Lower lobe of right lung (tissue), 2 donors: Measurements from ENCODE around the gene COX11. TPM values are rescaled to one million over a fixed set of nuclear protein-coding genes. Genes with fewer than 3 reads are reported as not detected.

Source experiments
- ATAC-seq, 2 donors: fragments of 200-7000 bp; cut with Tn5 transposase; one replicate each; pipeline ENCODE4 v1.9.1; 2020 to 2022; ENCODE audit warnings: mild to moderate bottlenecking in 2 of 2, moderate library complexity in 2 of 2
- DNase-seq: peaks from one replicate; pipeline ENCODE4 v3.0.0-alpha.2; 2020
- H3K27ac ChIP-seq: fragments of 200-600 bp; one replicate; pipeline ENCODE4 v1.8.0; 2022
- H3K27me3 ChIP-seq: fragments of 200-600 bp; one replicate; pipeline ENCODE4 v1.8.0; 2022; ENCODE audit warnings: low read depth
- H3K36me3 ChIP-seq: fragments of 200-600 bp; one replicate; pipeline ENCODE4 v1.8.0; 2022; ENCODE audit warnings: mild to moderate bottlenecking
- H3K4me1 ChIP-seq: fragments of 200-600 bp; one replicate; pipeline ENCODE4 v1.8.0; 2022
- H3K4me3 ChIP-seq: fragments of 200-600 bp; one replicate; pipeline ENCODE4 v1.8.0; 2022; ENCODE audit warnings: mild to moderate bottlenecking
- H3K9me3 ChIP-seq: fragments of 200-600 bp; one replicate; pipeline ENCODE4 v1.8.0; 2022
- CTCF ChIP-seq: fragments of 200-600 bp; IDR thresholded peaks from one replicate; pipeline ENCODE4 v1.8.0; 2022; ENCODE audit warnings: antibody characterized with exemption, mild to moderate bottlenecking
- intact Hi-C: fragments of 100-400 bp; cut with DNase I; formaldehyde crosslinking; loops from one replicate; pipeline ENCODE4 v1.11.0; 2022
- total RNA-seq: library from RNA; stranded (reverse); fragmentation: NEBNext Ultra II Directional; extraction: Animal tissue kit (Norgen Biotek cat#: 25700); gene quantifications from one replicate; pipeline ENCODE4 v1.2.1, GENCODE V29; 2021
- donor health status: DM: no; HTN: yes; CAD: no; lungs with severe emphysema.

COX11 gene
- total RNA-seq, 1 donor from 2014 or later = 41.9 TPM

- Histone ChIP-seq H3K36me3 (peaks cover 24% of the 10 kb centered on the region), H3K9me3 (no peaks in the 10 kb centered on the region), H3K27me3 (no peaks in the 10 kb centered on the region), H3K4me1 (peaks cover 22% of the 10 kb centered on the region), H3K4me3 (peak overlapping the region; percentile 84), H3K27ac (peak overlapping the region; percentile 85)
- DNase-seq = no peak
- peak; percentile 38 for TF ChIP-seq CTCF
- intact Hi-C loops = no loop called here
- ATAC-seq = peak; percentile 43 to 47
Measured at GRCh38 chr17:54967621-54968261, 713 bp downstream of the COX11 start.

GRCh38 chr17:54956791-54957190 lies 11.7 kb downstream of the COX11 start:
- DNase-seq (no peak), ATAC-seq (no peak)
- Histone ChIP-seq H3K27me3 (no peaks in the 10 kb centered on the region), H3K4me3 (no peak overlapping the region), H3K27ac (no peak overlapping the region), H3K36me3 (peaks cover 63% of the 10 kb centered on the region), H3K4me1 (no peaks in the 10 kb centered on the region), H3K9me3 (no peaks in the 10 kb centered on the region)
- intact Hi-C loops = no loop called here
- TF ChIP-seq CTCF = no peak

- no peak for TF ChIP-seq CTCF
- Histone ChIP-seq H3K36me3 (peaks cover 40% of the 10 kb centered on the region), H3K9me3 (no peaks in the 10 kb centered on the region), H3K27me3 (no peaks in the 10 kb centered on the region), H3K4me1 (no peaks in the 10 kb centered on the region), H3K4me3 (no peak overlapping the region), H3K27ac (no peak overlapping the region)
- intact Hi-C loops = no loop called here
- DNase-seq (no peak), ATAC-seq (no peak)
Measured at GRCh38 chr17:54951286-54951685, 17.2 kb downstream of the COX11 start.

GRCh38 chr17:54950116-54950515 lies 18.3 kb downstream of the COX11 start:
- Histone ChIP-seq H3K27me3 (no peaks in the 10 kb centered on the region), H3K27ac (no peak overlapping the region), H3K36me3 (peaks cover 40% of the 10 kb centered on the region), H3K9me3 (no peaks in the 10 kb centered on the region), H3K4me3 (no peak overlapping the region), H3K4me1 (no peaks in the 10 kb centered on the region)
- intact Hi-C loops = no loop called here
- TF ChIP-seq CTCF = no peak
- DNase-seq = no peak
- no peak for ATAC-seq

GRCh38 chr17:54948380-54948779 lies 20.1 kb downstream of the COX11 start:
- H3K36me3 ChIP-seq = peaks cover 40% of the 10 kb centered on the region
- H3K4me1 ChIP-seq = no peaks in the 10 kb centered on the region
- peak; percentile 21 to 46 for ATAC-seq
- DNase-seq = no peak
- no peaks in the 10 kb centered on the region for H3K9me3 ChIP-seq
- TF ChIP-seq CTCF = no peak
- no peaks in the 10 kb centered on the region for H3K27me3 ChIP-seq
- H3K27ac ChIP-seq = no peak overlapping the region
- no peak overlapping the region for H3K4me3 ChIP-seq
- intact Hi-C loops = no loop called here
